Type B pancreatic cell (in vitro differentiated cells): ENCODE measurements around the gene DNAAF9. TPM values are rescaled to one million over a fixed set of nuclear protein-coding genes. Genes with fewer than 3 reads are reported as not detected.
A peak's percentile ranks its signal among the peaks of the same experiment; 100 is the strongest.

Experiments used
- DNase-seq: peaks from one replicate; pipeline ENCODE4 v3.0.0; 2021; ENCODE audit warnings: mixed read lengths; ENCODE audit not compliant: unreplicated experiment; ENCODE audit errors: extremely low spot score
- H3K27ac Mint-ChIP-seq: 2 replicates; pipeline ENCODE4 v1.8.0; 2021; ENCODE audit warnings: mild to moderate bottlenecking, mixed read lengths
- H3K27me3 Mint-ChIP-seq: 2 replicates; pipeline ENCODE4 v1.8.0; 2021; ENCODE audit warnings: mixed read lengths
- H3K36me3 Mint-ChIP-seq: 2 replicates; pipeline ENCODE4 v1.8.0; 2021; ENCODE audit warnings: mixed read lengths
- H3K4me1 Mint-ChIP-seq: one replicate; pipeline ENCODE4 v1.8.0; 2021; ENCODE audit warnings: mixed read lengths; ENCODE audit not compliant: unreplicated experiment
- H3K4me3 Mint-ChIP-seq: 2 replicates; pipeline ENCODE4 v1.8.0; 2021; ENCODE audit warnings: mild to moderate bottlenecking, mixed read lengths
- H3K9me3 Mint-ChIP-seq: 2 replicates; pipeline ENCODE4 v1.8.0; 2021; ENCODE audit warnings: mixed read lengths
- CTCF ChIP-seq: fragments of 200-600 bp; sonication (generic); conservative IDR thresholded peaks from 2 replicates; pipeline ENCODE4 v1.5.0; 2021; ENCODE audit warnings: antibody characterized with exemption, mild to moderate bottlenecking
- total RNA-seq: library from RNA; stranded (reverse); gene quantifications from 2 replicates; pipeline ENCODE4 v1.2.1, GENCODE V29; 2021; ENCODE audit warnings: low replicate concordance

DNAAF9 gene
- total RNA-seq, 1 donor from 2014 or later = 17.3 TPM

DNA sequence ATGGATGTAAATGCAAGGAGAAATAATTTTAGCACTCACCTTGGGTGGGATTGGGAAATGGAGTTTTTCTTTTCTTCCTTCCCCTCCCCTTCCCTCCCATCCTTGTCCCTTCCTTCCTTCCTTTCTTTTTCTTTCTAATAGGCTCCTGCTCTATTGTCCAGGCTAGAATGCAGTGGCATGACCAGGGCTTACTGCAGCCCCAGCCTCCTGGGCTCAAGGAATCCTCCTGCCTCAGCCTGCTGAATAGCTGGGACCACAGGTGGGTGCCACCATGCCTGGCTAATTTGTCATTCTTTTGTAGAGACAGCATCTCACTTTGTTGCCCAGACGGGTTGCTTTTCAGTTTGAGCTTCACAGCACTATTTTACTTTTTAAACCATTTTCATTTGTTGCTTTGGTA is 41.9 kb upstream of the DNAAF9 start:
- H3K4me1 Mint-ChIP-seq = no peaks in the 10 kb centered on the region

GRCh38 chr20:3447321-3447720 is 39.9 kb upstream of the DNAAF9 start:
- H3K9me3 Mint-ChIP-seq = peaks cover 9% of the 10 kb centered on the region
- no peak for DNase-seq
- H3K27ac Mint-ChIP-seq = no peak overlapping the region
- no peaks in the 10 kb centered on the region for H3K36me3 Mint-ChIP-seq
- H3K27me3 Mint-ChIP-seq = no peaks in the 10 kb centered on the region
- H3K4me3 Mint-ChIP-seq = no peak overlapping the region
- TF ChIP-seq CTCF = no peak
- no peaks in the 10 kb centered on the region for H3K4me1 Mint-ChIP-seq

More for the DNA sequence above, 41.9 kb upstream of the DNAAF9 start:
- DNase-seq = no peak
- no peaks in the 10 kb centered on the region for H3K27me3 Mint-ChIP-seq
- H3K4me3 Mint-ChIP-seq = no peak overlapping the region
- H3K27ac Mint-ChIP-seq = no peak overlapping the region
- H3K36me3 Mint-ChIP-seq = no peaks in the 10 kb centered on the region
- TF ChIP-seq CTCF = no peak
- peaks cover 9% of the 10 kb centered on the region for H3K9me3 Mint-ChIP-seq

- no peaks in the 10 kb centered on the region for H3K4me1 Mint-ChIP-seq
- DNase-seq = no peak
- no peak for TF ChIP-seq CTCF
- H3K27ac Mint-ChIP-seq = peak overlapping the region; percentile 90
- peaks cover 9% of the 10 kb centered on the region for H3K9me3 Mint-ChIP-seq
- H3K27me3 Mint-ChIP-seq = no peaks in the 10 kb centered on the region
- peak overlapping the region; percentile 44 for H3K4me3 Mint-ChIP-seq
- H3K36me3 Mint-ChIP-seq = no peaks in the 10 kb centered on the region
These were observed 39.3 kb upstream of the DNAAF9 start for GRCh38 chr20:3446779-3447178.

- H3K27ac Mint-ChIP-seq = no peak overlapping the region
- H3K4me1 Mint-ChIP-seq = no peaks in the 10 kb centered on the region
- no peak overlapping the region for H3K4me3 Mint-ChIP-seq
- no peaks in the 10 kb centered on the region for H3K27me3 Mint-ChIP-seq
- no peak for DNase-seq
- no peak for TF ChIP-seq CTCF
- no peaks in the 10 kb centered on the region for H3K9me3 Mint-ChIP-seq
- H3K36me3 Mint-ChIP-seq = no peaks in the 10 kb centered on the region
These were observed 29.6 kb upstream of the DNAAF9 start for GRCh38 chr20:3436864-3437574.

GRCh38 chr20:3434232-3434631 is 26.8 kb upstream of the DNAAF9 start:
- Mint-ChIP-seq H3K27ac (no peak overlapping the region), H3K4me3 (no peak overlapping the region), H3K9me3 (no peaks in the 10 kb centered on the region), H3K4me1 (no peaks in the 10 kb centered on the region), H3K36me3 (no peaks in the 10 kb centered on the region), H3K27me3 (no peaks in the 10 kb centered on the region)
- TF ChIP-seq CTCF = no peak
- no peak for DNase-seq

DNA sequence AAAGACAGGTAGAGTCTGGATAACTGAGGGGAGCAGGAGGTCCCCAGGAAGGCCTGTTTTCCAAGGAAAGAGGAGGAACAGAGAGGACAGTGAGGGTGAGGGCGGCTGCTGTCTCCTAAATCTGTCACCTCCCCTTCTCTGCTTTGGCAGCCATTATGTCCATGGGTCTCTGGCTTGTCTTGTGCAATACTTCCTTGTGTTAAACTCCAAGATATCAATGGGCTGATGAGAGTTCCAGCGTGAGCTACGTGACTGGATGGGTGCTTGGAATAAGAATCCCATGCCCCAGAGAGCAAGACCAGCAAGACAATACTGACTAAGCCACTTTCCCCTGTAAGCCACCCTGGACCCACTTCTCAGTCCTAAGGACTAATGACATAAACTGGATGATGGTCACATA is 26.3 kb upstream of the DNAAF9 start:
- no peak for TF ChIP-seq CTCF
- no peaks in the 10 kb centered on the region for H3K4me1 Mint-ChIP-seq
- H3K36me3 Mint-ChIP-seq = no peaks in the 10 kb centered on the region
- H3K4me3 Mint-ChIP-seq = no peak overlapping the region
- no peaks in the 10 kb centered on the region for H3K9me3 Mint-ChIP-seq
- H3K27me3 Mint-ChIP-seq = no peaks in the 10 kb centered on the region
- DNase-seq = no peak
- no peak overlapping the region for H3K27ac Mint-ChIP-seq
